Hematopoietic multipotent progenitor cell treated with erythropoietin and hydrocortisone succinate and interleukin-3 and kit ligand, for 8 days (in vitro differentiated cells): ENCODE results near the gene RUFY2.
"Not testable (repeated sequence)": the region's sequence is repeated elsewhere in the genome, so short reads cannot be mapped to it uniquely, and the experiment has no call there.

Experiments
- DNase-seq: peaks from one replicate; pipeline ENCODE4 v3.0.0-alpha.2; 2015

RUFY2 gene

DNA sequence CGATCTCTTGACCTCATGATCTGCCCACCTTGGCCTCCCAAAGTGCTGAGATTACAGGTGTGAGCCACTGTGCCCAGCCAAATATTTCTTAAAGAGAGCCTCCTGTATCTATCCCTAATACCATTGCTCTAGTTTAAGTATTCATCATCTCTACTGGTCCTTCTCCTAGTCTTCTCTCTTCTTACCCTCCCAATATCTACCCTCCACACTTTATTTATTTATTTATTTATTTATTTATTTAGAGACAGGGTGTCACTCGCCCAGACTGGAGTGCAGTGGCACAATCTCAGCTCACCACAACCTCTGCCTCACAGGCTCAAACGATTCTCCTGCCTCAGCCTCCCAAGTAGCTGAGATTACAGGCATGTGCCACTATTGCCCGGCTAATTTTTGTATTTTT, 82.7 kb downstream of the RUFY2 start:
- not testable (repeated sequence) for DNase-seq

DNA sequence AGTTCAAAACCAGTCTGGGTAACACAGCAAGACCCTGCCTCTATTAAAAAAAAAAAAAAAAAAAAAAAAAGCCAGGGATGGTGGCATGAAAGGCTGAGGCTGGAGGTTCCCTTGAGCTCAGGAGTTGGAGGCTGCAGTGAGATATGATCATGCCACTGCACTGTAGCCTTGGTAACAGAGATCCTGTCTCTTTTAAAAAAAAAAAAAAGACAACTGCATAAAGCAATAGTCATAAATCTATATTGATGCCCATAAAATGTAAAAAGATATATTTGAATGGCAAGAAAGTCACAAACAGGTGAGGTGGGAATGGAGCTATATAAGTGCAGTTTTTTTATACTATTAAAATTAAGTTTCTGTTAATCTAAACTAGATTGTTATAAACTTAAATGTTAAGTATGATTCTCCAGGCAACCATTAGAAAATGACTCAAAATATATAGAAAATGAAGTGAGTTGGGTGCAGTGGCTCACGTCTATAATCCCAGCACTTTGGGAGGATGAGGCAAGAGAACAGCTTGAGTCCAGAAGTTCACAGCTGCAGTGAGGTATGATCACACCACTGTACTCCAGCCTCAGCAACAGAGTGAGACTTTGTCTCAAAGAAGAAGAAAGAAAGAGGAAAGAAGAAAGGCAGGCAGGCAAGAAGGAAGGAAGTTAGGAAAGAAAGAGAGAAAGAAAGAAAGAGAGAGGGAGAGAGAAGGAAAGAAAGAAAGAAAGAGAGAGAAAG, 88.6 kb downstream of the RUFY2 start:
- DNase-seq = no peak

DNA sequence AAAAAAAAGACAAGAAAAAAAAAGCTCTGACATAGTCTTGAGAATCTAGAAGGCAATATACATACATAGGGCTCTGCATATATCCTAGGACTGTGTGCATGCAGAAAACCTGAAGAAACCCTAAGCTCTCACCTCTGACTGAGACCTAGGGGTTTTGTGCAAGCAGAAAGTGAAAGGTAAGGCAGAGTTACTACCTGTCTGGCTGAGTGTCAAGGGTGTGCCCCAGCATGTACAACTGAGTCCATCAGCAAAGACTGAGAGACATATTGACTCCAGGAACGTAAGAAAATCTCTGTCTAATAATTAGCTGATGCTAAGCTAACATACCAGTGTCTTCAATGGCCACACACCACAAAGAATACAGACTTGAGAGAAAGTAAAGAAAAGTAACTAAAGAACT, 91.5 kb downstream of the RUFY2 start:
- DNase-seq = no peak

GRCh38 chr10:68314930-68315329, 92.1 kb downstream of the RUFY2 start:
- DNase-seq = not testable (repeated sequence)

DNA sequence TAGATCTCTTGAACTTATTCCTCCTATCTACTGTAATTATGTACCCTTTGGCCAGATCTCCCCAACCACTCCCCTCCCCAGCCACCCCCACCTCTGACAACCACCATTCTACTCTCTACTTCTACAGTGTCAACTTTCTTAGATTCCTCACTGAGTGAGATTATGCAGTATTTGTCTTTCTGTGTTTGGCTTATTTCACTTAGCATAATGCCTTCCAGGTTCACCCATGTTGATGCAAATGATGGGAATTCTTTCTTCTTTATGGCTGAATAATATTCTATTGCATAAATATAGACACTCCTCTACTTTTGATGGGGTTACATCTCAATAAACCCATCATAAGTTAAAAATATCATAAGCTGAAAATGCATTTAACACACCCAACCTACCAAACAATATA, 96.5 kb downstream of the RUFY2 start:
- DNase-seq = no peak

GRCh38 chr10:68305854-68306253, 101.2 kb downstream of the RUFY2 start:
- DNase-seq = no peak

DNA sequence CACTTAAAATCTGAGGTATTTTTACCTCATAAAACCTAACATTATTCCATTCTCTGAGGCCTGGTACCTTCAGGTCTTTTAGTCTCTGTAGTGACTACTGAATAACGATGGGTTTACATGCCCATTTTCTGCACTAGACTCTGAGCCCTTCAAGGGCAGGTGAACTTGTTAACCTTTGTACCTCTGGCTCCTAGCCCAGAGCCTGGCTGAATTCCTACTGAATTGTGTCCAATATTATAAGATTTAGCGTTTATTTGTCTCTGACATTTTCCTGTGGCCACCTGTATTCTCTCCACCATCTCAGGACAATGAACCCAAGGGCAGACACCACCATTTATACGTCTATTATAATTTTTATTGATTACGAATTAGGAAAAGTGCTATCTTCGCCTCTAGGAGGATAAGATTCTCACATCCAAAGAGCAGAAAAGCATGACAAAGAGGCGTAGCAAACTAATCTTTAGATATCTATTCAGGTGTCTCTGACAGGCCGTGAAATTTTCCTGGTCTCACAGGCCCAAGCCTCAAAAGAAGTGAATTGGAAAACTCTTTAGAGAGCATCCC, 103.1 kb downstream of the RUFY2 start:
- no peak for DNase-seq

DNA sequence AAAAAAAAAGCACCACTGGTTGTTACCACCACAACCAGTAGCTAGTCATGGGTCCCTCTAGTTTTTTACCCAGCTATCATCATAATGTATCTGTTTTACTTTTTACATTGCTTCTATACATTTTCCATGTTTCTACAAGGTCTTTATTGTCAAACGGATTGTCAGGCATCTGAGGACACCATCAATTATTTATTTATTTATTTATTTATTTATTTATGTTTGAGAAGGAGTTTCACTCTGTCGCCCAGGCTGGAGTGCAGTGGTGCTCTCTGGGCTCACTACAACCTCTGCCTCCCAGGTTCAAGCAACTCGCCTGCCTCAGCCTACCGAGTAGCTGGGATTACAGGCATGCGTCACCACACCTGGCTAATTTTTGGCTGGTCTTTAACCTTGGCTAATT, 104.2 kb downstream of the RUFY2 start:
- DNase-seq = no peak

DNA sequence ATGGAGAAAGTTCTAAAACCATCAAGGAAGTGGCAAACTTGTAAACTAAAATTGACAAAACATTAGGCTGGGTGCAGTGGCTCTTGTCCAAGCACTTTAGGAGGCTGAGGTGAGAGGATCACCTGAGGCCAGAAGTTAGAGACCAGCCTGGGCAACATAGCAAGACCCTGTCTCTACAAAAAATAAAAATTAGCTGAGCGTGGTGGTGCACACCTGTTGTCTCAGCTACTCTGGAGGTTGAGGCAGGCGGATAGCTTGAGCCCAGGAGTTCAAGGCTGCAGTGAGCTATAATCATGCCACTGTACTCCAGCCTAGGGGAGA, 104.6 kb downstream of the RUFY2 start:
- no peak for DNase-seq

DNA sequence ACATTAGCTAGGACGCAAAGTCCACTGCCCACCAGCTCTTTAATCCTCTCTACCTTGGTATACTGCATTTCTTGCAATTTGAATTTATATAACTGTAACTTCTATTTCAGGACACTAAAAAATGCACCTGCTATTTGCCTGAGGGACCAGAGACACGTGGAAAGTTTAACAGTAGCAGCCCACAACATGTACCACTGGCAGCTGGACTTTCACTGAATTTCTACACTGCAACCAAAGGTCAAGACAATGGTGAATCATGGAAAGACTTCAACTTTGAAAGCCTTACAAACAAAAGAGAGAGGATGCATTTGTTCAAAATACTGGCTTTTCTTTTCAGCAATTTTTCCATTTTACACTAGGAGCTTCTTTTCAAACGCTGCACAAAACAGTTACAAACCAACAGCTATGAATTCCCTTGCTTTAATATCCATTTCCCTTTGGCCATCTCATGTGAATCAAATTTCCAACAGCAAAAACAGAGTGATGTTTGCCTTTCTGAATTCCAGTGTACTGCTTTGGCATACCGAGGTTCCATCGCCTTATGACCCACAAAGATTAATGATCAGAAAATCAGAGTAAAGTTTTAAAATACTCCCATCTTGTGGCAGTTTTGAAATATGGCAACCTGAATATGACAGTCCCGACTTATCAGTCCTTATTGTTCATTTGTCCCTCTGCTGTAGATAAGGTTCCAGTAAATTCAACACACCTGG, 105.1 kb downstream of the RUFY2 start:
- DNase-seq = peak; percentile 76

DNA sequence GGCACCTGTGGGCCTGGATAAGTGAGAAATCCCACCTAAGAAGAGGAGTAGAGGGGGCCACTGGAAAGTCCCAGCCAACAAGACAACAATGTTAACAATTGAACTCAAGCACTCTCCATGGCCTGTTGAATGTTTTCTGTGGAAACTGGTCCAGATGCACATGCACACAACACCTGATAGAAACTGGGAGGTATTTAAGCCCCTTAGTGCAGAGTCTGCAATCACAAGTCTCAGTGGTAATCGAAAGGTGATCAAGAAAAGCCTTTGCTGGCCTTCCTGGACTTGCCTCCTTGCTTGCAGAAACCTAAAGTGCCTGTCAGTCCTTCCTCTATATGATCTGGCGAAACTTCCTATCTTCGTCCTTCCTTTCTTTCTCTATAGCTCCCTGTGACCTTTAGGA, 105.8 kb downstream of the RUFY2 start:
- DNase-seq = no peak

GRCh38 chr10:68296843-68297663, 110.0 kb downstream of the RUFY2 start:
- DNase-seq = no peak
